Neutrophil (primary cell): Measurements from ENCODE around the gene MBNL2.

ENCODE experiments used
- H3K27ac ChIP-seq: fragments of 200-600 bp; sonication (generic); 2 replicates; pipeline ENCODE4 v1.5.1; 2016; ENCODE audit warnings: mild to moderate bottlenecking, moderate library complexity
- H3K27me3 ChIP-seq: fragments of 200-600 bp; sonication (generic); 2 replicates; pipeline ENCODE4 v1.6.0; 2016; ENCODE audit warnings: mild to moderate bottlenecking
- H3K36me3 ChIP-seq: fragments of 200-600 bp; sonication (generic); 2 replicates; pipeline ENCODE4 v1.5.1; 2017
- H3K4me1 ChIP-seq, 2 experiments: fragments of 200-600 bp in 1 of 2; sonication (generic) in 1 of 2; 1 replicate in 1 of 2; 2 replicates in 1 of 2; pipeline versions ENCODE4 v1.5.1 to v1.6.1; 2013 to 2016; ENCODE audit warnings: low read depth in 1 of 2, low read length in 1 of 2, mild to moderate bottlenecking in 1 of 2, moderate library complexity in 1 of 2; ENCODE audit not compliant: control insufficient read depth in 1 of 2, insufficient read depth in 1 of 2
- H3K4me3 ChIP-seq, 2 experiments: fragments of 200-600 bp in 1 of 2; sonication (generic) in 1 of 2; 1 replicate in 1 of 2; 2 replicates in 1 of 2; pipeline ENCODE4 v1.5.1; 2013 to 2016; ENCODE audit warnings: low read depth in 1 of 2, low read length in 1 of 2, mild to moderate bottlenecking in 1 of 2, moderate library complexity in 1 of 2
- H3K9me3 ChIP-seq: fragments of 200-600 bp; sonication (generic); 2 replicates; pipeline ENCODE4 v1.5.1; 2016
- CTCF ChIP-seq: fragments of 200-600 bp; sonication (generic); IDR thresholded peaks from 2 replicates; pipeline ENCODE4 v1.5.1; 2016; ENCODE audit warnings: antibody characterized with exemption

The MBNL2 gene

GRCh38 chr13:97282705-97283104 is 60.6 kb downstream of the MBNL2 start:
- no peaks in the 10 kb centered on the region for H3K27me3 ChIP-seq
- H3K27ac ChIP-seq, result no peak overlapping the region
- H3K36me3 ChIP-seq, result no peaks in the 10 kb centered on the region
- no peak for TF ChIP-seq CTCF
- peaks cover 5 to 6% of the 10 kb centered on the region in 2 experiments for H3K4me1 ChIP-seq
- H3K4me3 ChIP-seq, result no peak overlapping the region
- H3K9me3 ChIP-seq, result no peaks in the 10 kb centered on the region

- no peak overlapping the region for H3K4me3 ChIP-seq
- H3K27ac ChIP-seq, result no peak overlapping the region
- H3K36me3 ChIP-seq, result no peaks in the 10 kb centered on the region
- no peaks in the 10 kb centered on the region for H3K27me3 ChIP-seq
- no peak for TF ChIP-seq CTCF
- no peaks in the 10 kb centered on the region for H3K9me3 ChIP-seq
- peaks cover under 1 to 2% of the 10 kb centered on the region in 2 experiments for H3K4me1 ChIP-seq
Measured at GRCh38 chr13:97283888-97284287, 61.8 kb downstream of the MBNL2 start.

GRCh38 chr13:97284558-97284957 is 62.4 kb downstream of the MBNL2 start:
- no peaks in the 10 kb centered on the region for H3K27me3 ChIP-seq
- H3K9me3 ChIP-seq, result no peaks in the 10 kb centered on the region
- H3K36me3 ChIP-seq, result no peaks in the 10 kb centered on the region
- no peaks in the 10 kb centered on the region for H3K4me1 ChIP-seq
- no peak overlapping the region for H3K27ac ChIP-seq
- H3K4me3 ChIP-seq, result no peak overlapping the region
- no peak for TF ChIP-seq CTCF

- no peaks in the 10 kb centered on the region for H3K36me3 ChIP-seq
- no peaks in the 10 kb centered on the region for H3K9me3 ChIP-seq
- no peak overlapping the region for H3K27ac ChIP-seq
- no peak overlapping the region for H3K4me3 ChIP-seq
- no peaks in the 10 kb centered on the region for H3K27me3 ChIP-seq
- H3K4me1 ChIP-seq, result no peaks in the 10 kb centered on the region
- no peak for TF ChIP-seq CTCF
Measured at GRCh38 chr13:97285221-97285955, 63.3 kb downstream of the MBNL2 start.

- no peak overlapping the region for H3K27ac ChIP-seq
- no peaks in the 10 kb centered on the region for H3K4me1 ChIP-seq
- no peak overlapping the region for H3K4me3 ChIP-seq
- H3K9me3 ChIP-seq, result no peaks in the 10 kb centered on the region
- TF ChIP-seq CTCF, result no peak
- H3K36me3 ChIP-seq, result no peaks in the 10 kb centered on the region
- H3K27me3 ChIP-seq, result no peaks in the 10 kb centered on the region
Measured at GRCh38 chr13:97286317-97287046, 64.3 kb downstream of the MBNL2 start.
